CD8-positive, alpha-beta memory T cell (primary cell): ENCODE measurements around the gene TLX1. TPM values are rescaled to one million over a fixed set of nuclear protein-coding genes. Genes with fewer than 3 reads are reported as not detected.

Experiments
- CTCF ChIA-PET: fragments of 350-600 bp; sonication (Branson Sonifier 250); formaldehyde crosslinking; loops from one replicate; lab custom pipeline; 2021; ENCODE audit warnings: antibody characterized with exemption; lab: Charles Lee
- POLR2A ChIA-PET: fragments of 350-600 bp; sonication (Branson Sonifier 250); formaldehyde crosslinking; loops from one replicate; lab custom pipeline; 2021; ENCODE audit warnings: antibody characterized with exemption; lab: Charles Lee
- DNase-seq, 5 donors: peaks; one replicate each; pipeline versions ENCODE4 v3.0.0 to v3.0.0-alpha.2; 2020 to 2022; ENCODE audit warnings: mixed read lengths in 1 of 5
- H3K27ac ChIP-seq: one replicate; pipeline ENCODE4 v1.7.0; 2013; ENCODE audit warnings: low read depth, mild to moderate bottlenecking, low read length, moderate library complexity
- H3K27me3 ChIP-seq: 2 replicates; pipeline ENCODE4 v1.7.0; 2013; ENCODE audit warnings: low read length, mild to moderate bottlenecking; ENCODE audit not compliant: insufficient read depth, poor library complexity, severe bottlenecking
- H3K36me3 ChIP-seq: 2 replicates; pipeline ENCODE4 v1.7.0; 2013; ENCODE audit warnings: mild to moderate bottlenecking, low read length, moderate library complexity; ENCODE audit not compliant: insufficient read depth
- H3K4me1 ChIP-seq: 2 replicates; pipeline ENCODE4 v1.7.0; 2013; ENCODE audit warnings: mild to moderate bottlenecking, low read length, moderate library complexity; ENCODE audit not compliant: insufficient read depth
- H3K4me3 ChIP-seq: 2 replicates; pipeline ENCODE4 v1.7.0; 2013; ENCODE audit warnings: mild to moderate bottlenecking, low read length
- H3K9me3 ChIP-seq: 2 replicates; pipeline ENCODE4 v1.7.0; 2013; ENCODE audit warnings: mild to moderate bottlenecking, low read length
- H3K27ac Mint-ChIP-seq, 8 donors: one replicate each; pipeline ENCODE4 v1.8.0; 2020 to 2021; ENCODE audit warnings: mixed read lengths in 8 of 8, mild to moderate bottlenecking in 6 of 8, inconsistent platforms in 3 of 8, moderate library complexity in 3 of 8
- H3K27me3 Mint-ChIP-seq, 2 donors: one replicate each; pipeline ENCODE4 v1.8.0; 2020 to 2021; ENCODE audit warnings: mixed read lengths in 2 of 2, mild to moderate bottlenecking in 1 of 2, moderate library complexity in 1 of 2
- H3K36me3 Mint-ChIP-seq, 3 donors: one replicate each; pipeline ENCODE4 v1.8.0; 2020 to 2021; ENCODE audit warnings: mixed read lengths in 3 of 3, inconsistent platforms in 1 of 3, mild to moderate bottlenecking in 1 of 3
- H3K4me1 Mint-ChIP-seq, 3 donors: one replicate each; pipeline ENCODE4 v1.8.0; 2020 to 2021; ENCODE audit warnings: mixed read lengths in 3 of 3, inconsistent platforms in 1 of 3, mild to moderate bottlenecking in 1 of 3
- H3K4me3 Mint-ChIP-seq, 7 donors: one replicate each; pipeline ENCODE4 v1.8.0; 2020 to 2021; ENCODE audit warnings: mixed read lengths in 7 of 7, mild to moderate bottlenecking in 6 of 7, moderate library complexity in 4 of 7, inconsistent platforms in 2 of 7
- H3K9me3 Mint-ChIP-seq, 5 donors: one replicate each; pipeline ENCODE4 v1.8.0; 2020 to 2022; ENCODE audit warnings: mixed read lengths in 5 of 5, mild to moderate bottlenecking in 3 of 5, moderate library complexity in 2 of 5, inconsistent platforms in 1 of 5
- polyA plus RNA-seq: library from polyadenylated mRNA; unstranded; fragments of 300-500 nt; fragmentation: Illumina TruSeq; gene quantifications from one replicate; pipeline ENCODE4 v1.2.3, GENCODE V29; 2021
- total RNA-seq, 2 experiments: library from RNA; stranded (reverse); gene quantifications; one replicate each; pipeline ENCODE4 v1.2.3, GENCODE V29; 2021

TLX1 gene
- not detected for total RNA-seq
- polyA plus RNA-seq = not detected

DNA sequence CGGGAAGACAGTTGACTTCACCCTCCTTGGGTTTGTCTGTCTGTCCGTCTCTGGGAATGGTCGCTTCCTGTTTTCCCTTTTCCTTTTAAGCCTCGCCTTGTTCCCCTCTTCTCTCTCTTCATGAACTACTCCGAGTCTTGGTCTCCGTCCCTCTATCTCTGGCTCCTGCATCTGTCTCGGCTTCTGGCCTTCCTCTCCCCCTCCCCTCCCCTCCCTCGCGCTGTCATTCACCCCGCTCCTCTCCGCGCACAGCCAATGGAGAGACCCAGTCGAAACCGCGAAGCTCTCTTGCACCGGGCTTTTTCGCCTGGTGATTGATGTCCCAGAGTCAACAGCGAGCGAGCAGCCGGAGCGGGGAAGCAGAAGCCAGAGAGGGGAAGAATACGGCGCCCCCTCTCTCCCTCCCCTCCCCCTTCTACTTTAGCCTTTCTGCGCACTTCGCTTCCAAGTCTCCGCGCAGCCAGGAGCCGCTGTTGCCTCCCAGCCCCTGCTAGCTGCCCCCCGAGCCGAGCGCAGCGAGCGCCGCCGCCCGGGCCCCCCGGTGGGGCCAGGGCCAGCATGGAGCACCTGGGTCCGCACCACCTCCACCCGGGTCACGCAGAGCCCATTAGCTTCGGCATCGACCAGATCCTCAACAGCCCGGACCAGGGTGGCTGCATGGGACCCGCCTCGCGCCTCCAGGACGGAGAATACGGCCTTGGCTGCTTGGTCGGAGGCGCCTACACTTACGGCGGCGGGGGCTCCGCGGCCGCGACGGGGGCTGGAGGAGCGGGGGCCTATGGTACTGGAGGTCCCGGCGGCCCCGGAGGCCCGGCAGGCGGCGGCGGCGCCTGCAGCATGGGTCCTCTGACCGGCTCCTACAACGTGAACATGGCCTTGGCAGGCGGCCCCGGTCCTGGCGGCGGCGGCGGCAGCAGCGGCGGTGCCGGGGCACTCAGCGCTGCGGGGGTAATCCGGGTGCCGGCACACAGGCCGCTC, at the start of gene TLX1:
Gene TLX1, plus strand, starts transcription at position 317 of the 978 bp plus-strand sequence. Its CDS starts 242 bp downstream, at position 559.
- peaks cover 0 to 3% (median 0%) of the 10 kb centered on the region in 3 donors for H3K36me3 Mint-ChIP-seq
- Histone ChIP-seq H3K4me3 (peak within 1 kb of the TSS; percentile 28), H3K27me3 (peaks cover 79% of the 10 kb centered on the region), H3K27ac (no peak within 1 kb of the TSS), H3K36me3 (no peaks in the 10 kb centered on the region), H3K9me3 (no peaks in the 10 kb centered on the region), H3K4me1 (peaks cover 13% of the 10 kb centered on the region)
- peak within 1 kb of the TSS; percentile 41 to 82 (median 63) for H3K4me3 Mint-ChIP-seq
- CTCF ChIA-PET = interaction anchor here (1.4 to 2.7 kb wide), 3 partner anchors 9 to 11 kb away, joined by 3 to 14 read pairs (median 4); no protein-coding TSS in a partner anchor
- no peaks in the 10 kb centered on the region for H3K9me3 Mint-ChIP-seq
- H3K27ac Mint-ChIP-seq = no peak within 1 kb of the TSS
- POLR2A ChIA-PET = interaction anchor here (0.5 to 0.6 kb wide), 2 partner anchors 70 to 134 kb away, joined by 4 to 6 read pairs; no protein-coding TSS in a partner anchor
- no peak for DNase-seq
- peaks cover 23 to 44% (median 24%) of the 10 kb centered on the region in 3 donors for H3K4me1 Mint-ChIP-seq
- H3K27me3 Mint-ChIP-seq = peaks cover 58 to 86% of the 10 kb centered on the region in 2 donors

DNA sequence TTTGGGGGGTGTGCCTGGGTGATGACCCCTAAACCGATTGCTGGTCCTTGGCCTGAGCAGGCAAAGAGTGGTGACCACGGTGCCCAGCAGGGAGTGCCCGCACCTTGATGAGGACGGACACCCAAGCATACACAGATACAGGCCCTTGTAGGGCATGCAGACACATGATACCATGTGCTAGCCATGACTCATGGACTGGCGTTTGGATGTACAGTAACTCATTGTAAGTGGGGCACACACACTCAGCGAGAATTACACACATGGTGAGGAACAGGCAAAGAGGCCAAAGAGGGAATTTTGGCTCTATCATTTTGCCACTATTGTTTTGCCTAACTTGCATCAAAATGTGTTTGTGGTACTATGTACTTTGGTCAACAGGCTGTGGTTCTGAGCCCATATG, 45.3 kb upstream of the TLX1 start:
- H3K27ac Mint-ChIP-seq = no peak overlapping the region
- H3K27me3 ChIP-seq = peaks cover 3% of the 10 kb centered on the region
- H3K4me1 Mint-ChIP-seq = no peaks in the 10 kb centered on the region
- no peaks in the 10 kb centered on the region for H3K9me3 Mint-ChIP-seq
- DNase-seq = no peak
- peaks cover 37 to 79% of the 10 kb centered on the region in 2 donors for H3K27me3 Mint-ChIP-seq
- POLR2A ChIA-PET = no interaction called here
- H3K4me1 ChIP-seq = no peaks in the 10 kb centered on the region
- H3K27ac ChIP-seq = no peak overlapping the region
- H3K9me3 ChIP-seq = no peaks in the 10 kb centered on the region
- H3K36me3 ChIP-seq = no peaks in the 10 kb centered on the region
- CTCF ChIA-PET = interaction anchor here (1.1 to 7.4 kb wide), 3 partner anchors 10 to 128 kb away, joined by 3 to 36 read pairs (median 22); no protein-coding TSS in a partner anchor
- H3K36me3 Mint-ChIP-seq = no peaks in the 10 kb centered on the region
- no peak overlapping the region for H3K4me3 ChIP-seq
- H3K4me3 Mint-ChIP-seq = no peak overlapping the region

DNA sequence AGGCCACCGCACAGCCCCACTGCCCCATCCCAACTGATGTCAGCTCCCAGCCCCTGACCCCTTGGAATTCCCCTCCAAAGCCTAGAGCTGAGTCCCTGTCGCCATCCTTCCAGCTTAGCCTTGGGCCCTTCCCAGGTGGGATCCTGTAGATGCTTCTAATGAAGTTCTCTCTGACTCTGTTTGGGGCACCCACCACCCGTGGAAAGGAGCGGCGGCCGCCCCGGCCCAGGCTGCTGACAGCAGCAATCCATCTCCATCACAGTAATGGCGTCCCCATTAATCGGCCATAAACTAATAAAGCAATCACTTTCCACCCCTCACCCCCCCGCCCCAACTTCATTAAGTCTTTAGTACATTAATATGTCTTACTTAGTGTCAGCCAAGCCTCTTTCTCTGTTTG, 43.7 kb upstream of the TLX1 start:
- Mint-ChIP-seq H3K27ac (no peak overlapping the region), H3K36me3 (no peaks in the 10 kb centered on the region), H3K4me3 (no peak overlapping the region), H3K4me1 (no peaks in the 10 kb centered on the region), H3K27me3 (peaks cover 39 to 82% of the 10 kb centered on the region in 2 donors), H3K9me3 (no peaks in the 10 kb centered on the region)
- H3K27ac ChIP-seq = no peak overlapping the region
- H3K36me3 ChIP-seq = no peaks in the 10 kb centered on the region
- H3K4me3 ChIP-seq = no peak overlapping the region
- no peaks in the 10 kb centered on the region for H3K9me3 ChIP-seq
- H3K27me3 ChIP-seq = peaks cover 3% of the 10 kb centered on the region
- ChIA-PET POLR2A (no interaction called here), CTCF (interaction anchor here (1.0 to 7.4 kb wide), 3 partner anchors 9 to 55 kb away, joined by 4 to 36 read pairs (median 22); no protein-coding TSS in a partner anchor)
- no peaks in the 10 kb centered on the region for H3K4me1 ChIP-seq
- no peak for DNase-seq

DNA sequence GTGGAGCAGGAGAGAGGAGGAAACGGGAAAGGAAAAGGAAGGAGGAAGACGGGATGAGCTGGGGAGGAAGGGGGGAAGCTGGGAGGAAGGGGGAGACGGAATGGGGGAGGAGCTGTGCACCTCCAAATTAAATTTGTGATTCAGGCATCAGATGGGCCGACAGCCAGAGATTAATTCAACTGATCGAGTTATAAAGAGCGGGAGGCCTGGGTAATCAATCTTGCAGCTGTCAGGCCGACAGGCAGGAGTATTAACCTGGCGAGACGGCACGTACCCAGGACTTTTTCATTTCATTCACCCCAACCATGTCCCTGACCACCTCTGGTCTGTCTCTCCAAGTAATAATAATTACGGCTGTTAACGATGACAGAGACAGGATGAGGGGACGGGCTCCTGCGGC, 43.1 kb upstream of the TLX1 start:
- Mint-ChIP-seq H3K36me3 (no peaks in the 10 kb centered on the region), H3K4me1 (no peaks in the 10 kb centered on the region), H3K27me3 (peaks cover 41 to 82% of the 10 kb centered on the region in 2 donors), H3K4me3 (no peak overlapping the region), H3K9me3 (no peaks in the 10 kb centered on the region), H3K27ac (no peak overlapping the region)
- H3K4me3 ChIP-seq = no peak overlapping the region
- ChIA-PET POLR2A (no interaction called here), CTCF (interaction anchor here (1.1 to 7.4 kb wide), 2 partner anchors 10 to 54 kb away, joined by 3 to 36 read pairs; no protein-coding TSS in a partner anchor)
- H3K27me3 ChIP-seq = peaks cover 3% of the 10 kb centered on the region
- no peaks in the 10 kb centered on the region for H3K9me3 ChIP-seq
- no peak for DNase-seq
- H3K27ac ChIP-seq = no peak overlapping the region
- H3K36me3 ChIP-seq = no peaks in the 10 kb centered on the region
- no peaks in the 10 kb centered on the region for H3K4me1 ChIP-seq

DNA sequence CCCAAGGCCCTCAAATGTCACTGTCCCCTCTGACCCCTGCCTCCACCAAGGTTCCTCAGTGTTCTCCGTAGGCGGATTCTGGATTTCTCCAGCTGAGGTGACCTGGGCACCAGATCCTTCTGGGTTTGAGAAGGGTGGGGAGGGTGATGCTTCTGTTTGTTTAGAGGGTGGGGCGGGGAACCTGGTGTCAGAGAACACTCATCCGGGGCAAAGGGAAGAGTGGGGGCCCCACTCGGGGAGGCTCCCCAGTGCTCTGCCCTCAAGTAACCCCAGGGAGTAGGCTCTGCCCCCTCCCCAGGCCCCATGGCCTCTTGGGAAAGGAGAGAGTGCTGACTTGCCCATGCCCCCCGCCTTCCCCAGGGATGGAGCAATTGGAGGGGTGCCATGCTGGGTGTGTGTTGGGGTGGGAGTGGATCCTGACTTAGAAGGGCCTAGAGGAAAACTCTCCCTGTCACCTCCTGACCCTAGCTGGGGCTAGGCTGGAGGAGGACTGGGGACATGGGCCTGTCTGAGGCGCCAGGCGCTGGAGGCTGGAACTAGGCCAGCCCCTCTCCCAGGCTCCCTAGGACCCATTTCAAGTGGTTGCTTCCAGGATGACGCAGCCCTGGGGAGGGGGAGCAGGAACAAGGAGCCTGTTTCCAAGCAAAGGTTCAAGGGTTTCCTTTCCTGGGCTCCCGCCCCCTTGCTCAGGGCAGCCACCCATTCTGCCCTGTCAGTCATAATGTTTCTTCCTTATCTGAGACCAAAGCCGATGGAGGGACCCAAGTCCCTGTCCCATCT, 41.4 kb upstream of the TLX1 start:
- H3K9me3 ChIP-seq = no peaks in the 10 kb centered on the region
- Mint-ChIP-seq H3K27ac (no peak overlapping the region), H3K4me3 (no peak overlapping the region), H3K4me1 (no peaks in the 10 kb centered on the region), H3K9me3 (no peaks in the 10 kb centered on the region), H3K27me3 (peaks cover 43 to 83% of the 10 kb centered on the region in 2 donors), H3K36me3 (no peaks in the 10 kb centered on the region)
- H3K4me1 ChIP-seq = no peaks in the 10 kb centered on the region
- ChIA-PET CTCF (interaction anchor here (7.4 kb wide), 1 partner anchor 53 kb away, joined by 36 read pairs; no protein-coding TSS in a partner anchor), POLR2A (no interaction called here)
- H3K27ac ChIP-seq = no peak overlapping the region
- H3K27me3 ChIP-seq = peaks cover 3% of the 10 kb centered on the region
- no peaks in the 10 kb centered on the region for H3K36me3 ChIP-seq
- no peak overlapping the region for H3K4me3 ChIP-seq
- no peak for DNase-seq

DNA sequence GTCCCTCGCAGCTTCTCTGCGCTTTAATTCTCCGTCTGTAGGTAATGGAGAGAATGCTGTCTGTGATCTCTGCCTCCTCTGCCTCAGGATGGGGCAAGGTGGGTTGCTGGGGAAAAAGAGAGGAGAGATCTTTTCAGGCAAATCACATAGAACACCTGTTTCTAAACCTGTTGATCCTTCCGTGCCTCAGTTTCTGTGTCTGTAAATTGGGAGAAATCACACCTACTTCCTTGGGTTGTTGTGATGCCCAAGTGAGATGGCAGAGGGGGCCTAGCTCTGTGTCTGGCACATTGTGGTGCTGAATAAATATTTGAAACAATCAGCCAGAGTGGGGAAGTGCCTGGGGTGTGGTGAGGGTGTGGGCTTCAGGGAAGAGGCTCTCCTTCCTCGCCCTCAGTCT, 40.5 kb upstream of the TLX1 start:
- no peaks in the 10 kb centered on the region for H3K4me1 Mint-ChIP-seq
- CTCF ChIA-PET = interaction anchor here (1.9 to 13.4 kb wide), 2 partner anchors 53 to 71 kb away, joined by 4 to 287 read pairs; no protein-coding TSS in a partner anchor
- POLR2A ChIA-PET = no interaction called here
- H3K27me3 Mint-ChIP-seq = peaks cover 46 to 83% of the 10 kb centered on the region in 2 donors
- Histone ChIP-seq H3K4me3 (no peak overlapping the region), H3K36me3 (no peaks in the 10 kb centered on the region), H3K27me3 (peaks cover 3% of the 10 kb centered on the region), H3K9me3 (no peaks in the 10 kb centered on the region), H3K4me1 (no peaks in the 10 kb centered on the region), H3K27ac (no peak overlapping the region)
- H3K36me3 Mint-ChIP-seq = no peaks in the 10 kb centered on the region
- DNase-seq = no peak
- H3K27ac Mint-ChIP-seq = peak overlapping the region in 1 of 8 donors; percentile 24
- no peaks in the 10 kb centered on the region for H3K9me3 Mint-ChIP-seq
- H3K4me3 Mint-ChIP-seq = no peak overlapping the region

DNA sequence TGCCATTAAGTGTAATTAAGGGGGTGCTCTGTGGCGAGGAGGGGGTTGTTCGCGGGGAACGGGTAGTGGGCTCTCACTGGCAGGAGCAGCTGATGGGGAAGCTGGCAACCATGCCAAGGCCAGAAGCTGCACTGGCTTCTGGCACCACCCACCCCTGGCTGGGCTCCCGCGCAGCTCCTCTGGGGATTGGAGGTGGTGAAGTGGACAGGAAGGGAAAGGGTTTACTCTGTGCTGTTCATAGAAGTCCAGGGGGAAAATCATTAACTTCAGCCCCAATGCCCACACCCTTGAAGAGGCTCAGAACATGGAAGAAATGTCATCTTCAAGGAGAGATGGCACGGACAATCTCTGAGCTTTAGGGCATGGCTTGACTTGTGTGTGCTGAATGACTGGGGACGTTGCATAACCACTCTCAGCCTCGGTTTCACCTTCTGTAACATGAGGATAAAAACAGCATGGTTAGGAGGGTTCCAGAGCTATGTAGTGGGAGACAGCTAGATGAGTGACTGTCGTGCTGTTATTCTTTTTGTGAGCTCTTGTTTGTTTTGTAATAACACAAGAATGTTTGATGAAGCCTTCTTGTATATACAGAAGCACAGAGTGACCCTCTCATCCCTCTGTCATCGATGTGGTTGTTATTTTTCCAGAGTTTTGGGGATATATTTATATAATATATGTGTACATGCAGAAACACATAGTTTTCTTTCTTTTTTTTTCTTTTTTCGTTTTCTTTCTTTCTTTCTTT, 39.4 kb upstream of the TLX1 start:
- no peak overlapping the region for H3K4me3 ChIP-seq
- CTCF ChIA-PET = interaction anchor here (1.9 to 13.4 kb wide), 3 partner anchors 10 to 70 kb away, joined by 4 to 287 read pairs (median 11); no protein-coding TSS in a partner anchor
- no peaks in the 10 kb centered on the region for H3K36me3 ChIP-seq
- POLR2A ChIA-PET = no interaction called here
- no peaks in the 10 kb centered on the region for H3K9me3 ChIP-seq
- H3K27ac Mint-ChIP-seq = no peak overlapping the region
- DNase-seq = no peak
- H3K4me1 Mint-ChIP-seq = no peaks in the 10 kb centered on the region
- peaks cover 45 to 76% of the 10 kb centered on the region in 2 donors for H3K27me3 Mint-ChIP-seq
- H3K27me3 ChIP-seq = peaks cover 3% of the 10 kb centered on the region
- no peak overlapping the region for H3K4me3 Mint-ChIP-seq
- H3K9me3 Mint-ChIP-seq = no peaks in the 10 kb centered on the region
- H3K4me1 ChIP-seq = no peaks in the 10 kb centered on the region
- H3K27ac ChIP-seq = no peak overlapping the region
- H3K36me3 Mint-ChIP-seq = no peaks in the 10 kb centered on the region
